CD14-positive monocyte (primary cell): ENCODE measurements around the gene GJB6. TPM values are rescaled to one million over a fixed set of nuclear protein-coding genes. Genes with fewer than 3 reads are reported as not detected.
A peak's percentile ranks its signal among the peaks of the same experiment; 100 is the strongest.

Experiments
- DNase-seq, 3 donors: peaks; one replicate each; pipeline ENCODE4 v3.0.0-alpha.2; 2011 to 2022
- H2AFZ ChIP-seq: 2 replicates; pipeline ENCODE4 v1.6.0; 2012; ENCODE audit warnings: mild to moderate bottlenecking, low read depth, low read length, inconsistent platforms; ENCODE audit not compliant: insufficient read depth, poor library complexity, severe bottlenecking
- H3K27ac ChIP-seq, 2 donors: 1 replicate in 1 of 2; 2 replicates in 1 of 2; pipeline ENCODE4 v1.5.1; 2012 to 2013; ENCODE audit warnings: low read length in 2 of 2, control low read depth in 1 of 2, inconsistent platforms in 1 of 2, low read depth in 1 of 2, mild to moderate bottlenecking in 1 of 2
- H3K27me3 ChIP-seq, 2 donors: one replicate each; pipeline versions ENCODE4 v1.6.0 to v1.6.1; 2011 to 2013; ENCODE audit warnings: low read length in 2 of 2; ENCODE audit not compliant: control insufficient read depth in 2 of 2, insufficient read depth in 2 of 2
- H3K36me3 ChIP-seq, 2 donors: replicated peaks in 1 of 2; 1 replicate in 1 of 2; 2 replicates in 1 of 2; pipeline versions ENCODE4 v1.5.1 to v1.6.1; 2012 to 2013; ENCODE audit warnings: low read length in 2 of 2, control low read depth in 1 of 2, inconsistent platforms in 1 of 2, mild to moderate bottlenecking in 1 of 2; ENCODE audit not compliant: insufficient read depth in 2 of 2, control insufficient read depth in 1 of 2
- H3K4me1 ChIP-seq, 2 donors: 1 replicate in 1 of 2; 2 replicates in 1 of 2; pipeline versions ENCODE4 v1.5.1 to v1.6.1; 2012 to 2013; ENCODE audit warnings: low read length in 2 of 2, control low read depth in 1 of 2, inconsistent platforms in 1 of 2, mild to moderate bottlenecking in 1 of 2, moderate library complexity in 1 of 2; ENCODE audit not compliant: insufficient read depth in 2 of 2, control insufficient read depth in 1 of 2
- H3K4me2 ChIP-seq: replicated peaks from 2 replicates; pipeline ENCODE3; 2012; ENCODE audit warnings: low read length, moderate library complexity, mild to moderate bottlenecking; ENCODE audit not compliant: poor library complexity, severe bottlenecking; ENCODE audit errors: extremely low read depth
- H3K4me3 ChIP-seq, 3 experiments: fragments of 200-600 bp in 1 of 3; sonication (generic) in 1 of 3; replicated peaks in 1 of 3; 1 replicate in 2 of 3; 2 replicates in 1 of 3; pipeline ENCODE4 v1.5.1; 2011 to 2013; ENCODE audit warnings: low read length in 3 of 3, mild to moderate bottlenecking in 3 of 3, control low read depth in 2 of 3, low read depth in 2 of 3, inconsistent platforms in 1 of 3, moderate library complexity in 1 of 3
- H3K79me2 ChIP-seq: 2 replicates; pipeline ENCODE4 v1.6.0; 2012; ENCODE audit warnings: mild to moderate bottlenecking, control low read depth, inconsistent platforms, low read length, moderate library complexity; ENCODE audit not compliant: insufficient read depth
- H3K9ac ChIP-seq: 2 replicates; pipeline ENCODE4 v1.6.0; 2017; ENCODE audit warnings: low read length, mild to moderate bottlenecking; ENCODE audit not compliant: insufficient read depth, poor library complexity, severe bottlenecking
- H3K9me3 ChIP-seq, 2 donors: replicated peaks in 1 of 2; 1 replicate in 1 of 2; 2 replicates in 1 of 2; pipeline versions ENCODE4 v1.5.1 to v1.6.1; 2012 to 2013; ENCODE audit warnings: low read length in 2 of 2, control low read depth in 1 of 2; ENCODE audit not compliant: control insufficient read depth in 1 of 2, insufficient read depth in 1 of 2
- H4K20me1 ChIP-seq: 2 replicates; pipeline ENCODE4 v1.6.0; 2012; ENCODE audit warnings: mild to moderate bottlenecking, low read length, control low read depth, moderate library complexity; ENCODE audit not compliant: insufficient read depth
- H3K27ac Mint-ChIP-seq, 7 donors: one replicate each; pipeline ENCODE4 v1.8.0; 2020; ENCODE audit warnings: mild to moderate bottlenecking in 7 of 7, mixed read lengths in 7 of 7, moderate library complexity in 6 of 7, inconsistent platforms in 2 of 7
- H3K27me3 Mint-ChIP-seq, 3 donors: one replicate each; pipeline ENCODE4 v1.8.0; 2021 to 2022; ENCODE audit warnings: low read depth in 3 of 3, mild to moderate bottlenecking in 3 of 3, mixed read lengths in 3 of 3, moderate library complexity in 3 of 3, inconsistent platforms in 1 of 3
- H3K36me3 Mint-ChIP-seq, 2 donors: one replicate each; pipeline ENCODE4 v1.8.0; 2020; ENCODE audit warnings: mixed read lengths in 2 of 2, inconsistent platforms in 1 of 2, mild to moderate bottlenecking in 1 of 2
- H3K4me1 Mint-ChIP-seq: one replicate; pipeline ENCODE4 v1.8.0; 2020; ENCODE audit warnings: mild to moderate bottlenecking, mixed read lengths
- H3K4me3 Mint-ChIP-seq, 2 donors: one replicate each; pipeline ENCODE4 v1.8.0; 2020; ENCODE audit warnings: mild to moderate bottlenecking in 2 of 2, mixed read lengths in 2 of 2, moderate library complexity in 1 of 2
- H3K9me3 Mint-ChIP-seq, 7 donors: one replicate each; pipeline ENCODE4 v1.8.0; 2020 to 2022; ENCODE audit warnings: mixed read lengths in 7 of 7, mild to moderate bottlenecking in 6 of 7, moderate library complexity in 6 of 7, inconsistent platforms in 2 of 7
- CTCF ChIP-seq: fragments of 200-600 bp; IDR thresholded peaks from one replicate; pipeline ENCODE4 v1.8.0; 2022; ENCODE audit warnings: antibody characterized with exemption, mild to moderate bottlenecking
- WGBS: methylation state at CpG from one replicate; pipeline ENCODE4 v1.1.5; 2013; ENCODE audit warnings: missing lambda C conversion rate; ENCODE audit not compliant: insufficient coverage; 5-methylcytosine and 5-hydroxymethylcytosine counted together
- intact Hi-C, 2 donors: fragments of 100-400 bp; cut with micrococcal nuclease; formaldehyde crosslinking; loops; one replicate each; pipeline versions ENCODE4 v1.15.0 to v1.15.1; 2023
- polyA plus RNA-seq, 3 donors: library from polyadenylated mRNA; depleted of rRNA in 1 of 3; unstranded in 2 of 3; stranded (reverse) in 1 of 3; fragments of 300-500 nt in 2 of 3; fragments of >200 nt in 1 of 3; fragmentation: Illumina TruSeq in 2 of 3; gene quantifications; 1 replicate in 2 of 3; 2 replicates in 1 of 3; pipeline ENCODE4 v1.2.3, GENCODE V29; 2012 to 2021

GJB6 gene
- polyA plus RNA-seq, 3 donors: 0.32 TPM; not detected in 2

GRCh38 chr13:20185366-20186056 lies 46.6 kb downstream of the GJB6 start:
- H3K27ac ChIP-seq: no peak overlapping the region
- no peak overlapping the region for H3K4me2 ChIP-seq
- Mint-ChIP-seq H3K36me3 (peaks cover 0 to 5% of the 10 kb centered on the region in 2 donors), H3K9me3 (peaks cover 4 to 9% (median 6%) of the 10 kb centered on the region in 7 donors), H3K4me1 (peaks cover 17% of the 10 kb centered on the region), H3K27ac (peak overlapping the region in 1 of 7 donors; percentile 45), H3K4me3 (no peak overlapping the region), H3K27me3 (peaks cover 4 to 19% (median 14%) of the 10 kb centered on the region in 3 donors)
- intact Hi-C loops: no loop called here
- WGBS: 96% methylated on average over 9 of the region's 12 CpGs
- H3K9me3 ChIP-seq: peaks cover 0 to 8% of the 10 kb centered on the region in 2 donors
- DNase-seq: no peak
- H3K9ac ChIP-seq: no peak overlapping the region
- TF ChIP-seq CTCF: no peak
- H2AFZ ChIP-seq: no peak overlapping the region
- peaks cover 0 to 8% of the 10 kb centered on the region in 2 donors for H3K27me3 ChIP-seq
- H3K4me3 ChIP-seq: no peak overlapping the region
- H4K20me1 ChIP-seq: no peaks in the 10 kb centered on the region
- H3K36me3 ChIP-seq: no peaks in the 10 kb centered on the region
- H3K79me2 ChIP-seq: no peaks in the 10 kb centered on the region
- peaks cover 15 to 17% of the 10 kb centered on the region in 2 donors for H3K4me1 ChIP-seq

- DNase-seq: peak; percentile 57 to 86 (median 66)
- H3K4me3 Mint-ChIP-seq: peak overlapping the region in 1 of 2 donors; percentile 30
- peaks cover 28 to 39% (median 33%) of the 10 kb centered on the region in 3 donors for H3K27me3 Mint-ChIP-seq
- H3K4me2 ChIP-seq: no peak overlapping the region
- peak; percentile 84 for TF ChIP-seq CTCF
- WGBS: 35% methylated on average over 5 of the region's 5 CpGs
- no peaks in the 10 kb centered on the region for H3K4me1 ChIP-seq
- no peaks in the 10 kb centered on the region for H4K20me1 ChIP-seq
- no peaks in the 10 kb centered on the region for H3K79me2 ChIP-seq
- peaks cover 17 to 28% of the 10 kb centered on the region in 2 donors for H3K27me3 ChIP-seq
- H3K9me3 Mint-ChIP-seq: peaks cover 0 to 4% (median 0%) of the 10 kb centered on the region in 7 donors
- H3K36me3 Mint-ChIP-seq: peaks cover 0 to 4% of the 10 kb centered on the region in 2 donors
- no peaks in the 10 kb centered on the region for H3K36me3 ChIP-seq
- H3K9me3 ChIP-seq: no peaks in the 10 kb centered on the region
- H3K27ac Mint-ChIP-seq: no peak overlapping the region
- H3K9ac ChIP-seq: no peak overlapping the region
- no peak overlapping the region for H2AFZ ChIP-seq
- H3K4me1 Mint-ChIP-seq: peaks cover 10% of the 10 kb centered on the region
- intact Hi-C loops: loop anchor here in 1 of 2 donors (5.0 kb wide), 1 partner anchor 310 kb away; no protein-coding TSS in a partner anchor
- no peak overlapping the region for H3K4me3 ChIP-seq
- H3K27ac ChIP-seq: no peak overlapping the region
Measured at GRCh38 chr13:20182231-20182846, 49.8 kb downstream of the GJB6 start.
